NCI-H128 (cell line): ENCODE data around the gene SC5D.

ENCODE experiments used
- DNase-seq: peaks from one replicate; lab custom pipeline; 2025; ENCODE audit not compliant: unreplicated experiment; lab: John Stamatoyannopoulos, UW

The SC5D gene

GRCh38 chr11:121328176-121328966 lies 35.8 kb downstream of the SC5D start:
- no peak for DNase-seq

GRCh38 chr11:121328967-121329679 lies 36.6 kb downstream of the SC5D start:
- no peak for DNase-seq

GRCh38 chr11:121329781-121330395 lies 37.3 kb downstream of the SC5D start:
- DNase-seq = no peak

GRCh38 chr11:121330614-121331435 lies 38.3 kb downstream of the SC5D start:
- no peak for DNase-seq

GRCh38 chr11:121334973-121335710 lies 42.6 kb downstream of the SC5D start:
- DNase-seq = no peak

GRCh38 chr11:121336279-121336937 lies 43.8 kb downstream of the SC5D start:
- no peak for DNase-seq

GRCh38 chr11:121337078-121337477 lies 44.5 kb downstream of the SC5D start:
- DNase-seq = no peak

GRCh38 chr11:121337740-121338272 lies 45.2 kb downstream of the SC5D start:
- DNase-seq = no peak

- DNase-seq = no peak
These were observed 46.0 kb downstream of the SC5D start for GRCh38 chr11:121338536-121338935.

- no peak for DNase-seq
These were observed 47.5 kb downstream of the SC5D start for GRCh38 chr11:121340032-121340580.

GRCh38 chr11:121341609-121342008 lies 49.0 kb downstream of the SC5D start:
- no peak for DNase-seq

- DNase-seq = no peak
These were observed 52.3 kb downstream of the SC5D start for GRCh38 chr11:121344824-121345223.

- no peak for DNase-seq
These were observed 54.5 kb downstream of the SC5D start for GRCh38 chr11:121347094-121347493.

- DNase-seq = no peak
These were observed 55.2 kb downstream of the SC5D start for GRCh38 chr11:121347813-121348212.

GRCh38 chr11:121348220-121348875 lies 55.8 kb downstream of the SC5D start:
- DNase-seq = no peak

- no peak for DNase-seq
These were observed 57.2 kb downstream of the SC5D start for GRCh38 chr11:121349790-121350189.

GRCh38 chr11:121350314-121351082 lies 57.9 kb downstream of the SC5D start:
- no peak for DNase-seq

- no peak for DNase-seq
These were observed 58.6 kb downstream of the SC5D start for GRCh38 chr11:121351083-121351630.
